RPMI8226 (cell line): ENCODE results near the gene MAPK8IP2.

ENCODE experiments used
- DNase-seq: peaks from one replicate; pipeline ENCODE4 v3.0.0-alpha.2; 2015

The MAPK8IP2 gene

GRCh38 chr22:50576070-50576469 lies 24.5 kb upstream of the MAPK8IP2 start:
- DNase-seq, result peak; percentile 36

- DNase-seq, result no peak
These were observed 23.5 kb upstream of the MAPK8IP2 start for GRCh38 chr22:50576806-50577696.

- no peak for DNase-seq
These were observed 23.0 kb upstream of the MAPK8IP2 start for GRCh38 chr22:50577697-50577986.

GRCh38 chr22:50577987-50578775 lies 22.4 kb upstream of the MAPK8IP2 start, which contains the start of gene CPT1B:
Gene CPT1B (minus strand): TSS chr22:50578427. CDS start chr22:50577915, 512 bp downstream.
- no peak for DNase-seq

GRCh38 chr22:50578776-50579310 lies 21.8 kb upstream of the MAPK8IP2 start:
- no peak for DNase-seq

- no peak for DNase-seq
These were observed 20.8 kb upstream of the MAPK8IP2 start for GRCh38 chr22:50579752-50580151.

GRCh38 chr22:50581031-50581949 lies 19.3 kb upstream of the MAPK8IP2 start:
- no peak for DNase-seq

- DNase-seq, result peak; percentile 49
These were observed 18.6 kb upstream of the MAPK8IP2 start for GRCh38 chr22:50581950-50582492.

GRCh38 chr22:50582493-50583293 lies 17.9 kb upstream of the MAPK8IP2 start, which contains the start of gene CHKB:
Gene CHKB (minus strand): TSS chr22:50582849. CDS start chr22:50582781, 68 bp downstream.
- peak; percentile 99 for DNase-seq

GRCh38 chr22:50583294-50583861 lies 17.2 kb upstream of the MAPK8IP2 start:
- no peak for DNase-seq

- DNase-seq, result no peak
These were observed 16.2 kb upstream of the MAPK8IP2 start for GRCh38 chr22:50584106-50585096.

- DNase-seq, result no peak
These were observed 15.4 kb upstream of the MAPK8IP2 start for GRCh38 chr22:50585238-50585637.

GRCh38 chr22:50585781-50586180 lies 14.8 kb upstream of the MAPK8IP2 start:
- DNase-seq, result no peak

GRCh38 chr22:50586416-50586815 lies 14.2 kb upstream of the MAPK8IP2 start:
- no peak for DNase-seq

- no peak for DNase-seq
These were observed 13.2 kb upstream of the MAPK8IP2 start for GRCh38 chr22:50587407-50587806.

- DNase-seq, result no peak
These were observed 5.4 kb upstream of the MAPK8IP2 start for GRCh38 chr22:50595189-50595588.

- no peak for DNase-seq
These were observed 3.5 kb upstream of the MAPK8IP2 start for GRCh38 chr22:50597097-50597496.

GRCh38 chr22:50599816-50600455 lies 657 bp upstream of the MAPK8IP2 start:
- DNase-seq, result peak; percentile 52
